GOT3 (cell line): ENCODE results near the gene ARHGAP15.

Experiments
- DNase-seq: peaks from one replicate; lab custom pipeline; 2025; ENCODE audit warnings: mixed read lengths; lab: John Stamatoyannopoulos, UW

Gene ARHGAP15

GRCh38 chr2:143262389-143262788 lies 133.2 kb downstream of the ARHGAP15 start:
- no peak for DNase-seq

GRCh38 chr2:143263066-143263625 lies 133.9 kb downstream of the ARHGAP15 start:
- DNase-seq, result no peak

GRCh38 chr2:143264851-143265250 lies 135.6 kb downstream of the ARHGAP15 start:
- DNase-seq, result no peak

- DNase-seq, result no peak
These were observed 150.5 kb downstream of the ARHGAP15 start for GRCh38 chr2:143279672-143280071.

GRCh38 chr2:143280097-143280757 lies 151.0 kb downstream of the ARHGAP15 start:
- no peak for DNase-seq

- no peak for DNase-seq
These were observed 153.5 kb downstream of the ARHGAP15 start for GRCh38 chr2:143282684-143283083.

- DNase-seq, result no peak
These were observed 155.0 kb downstream of the ARHGAP15 start for GRCh38 chr2:143284087-143284675.

- DNase-seq, result no peak
These were observed 159.8 kb downstream of the ARHGAP15 start for GRCh38 chr2:143289025-143289424.

GRCh38 chr2:143290221-143290620 lies 161.0 kb downstream of the ARHGAP15 start:
- no peak for DNase-seq

GRCh38 chr2:143294068-143294467 lies 164.8 kb downstream of the ARHGAP15 start:
- no peak for DNase-seq

GRCh38 chr2:143296089-143296488 lies 166.9 kb downstream of the ARHGAP15 start:
- no peak for DNase-seq

- DNase-seq, result no peak
These were observed 168.0 kb downstream of the ARHGAP15 start for GRCh38 chr2:143297182-143297581.

GRCh38 chr2:143300536-143300935 lies 171.3 kb downstream of the ARHGAP15 start:
- DNase-seq, result no peak

GRCh38 chr2:143311426-143311825 lies 182.2 kb downstream of the ARHGAP15 start:
- no peak for DNase-seq

GRCh38 chr2:143312441-143312840 lies 183.2 kb downstream of the ARHGAP15 start:
- no peak for DNase-seq

GRCh38 chr2:143313861-143314260 lies 184.6 kb downstream of the ARHGAP15 start:
- DNase-seq, result no peak

GRCh38 chr2:143321994-143322393 lies 192.8 kb downstream of the ARHGAP15 start:
- DNase-seq, result no peak

GRCh38 chr2:143329288-143329687 lies 200.1 kb downstream of the ARHGAP15 start:
- DNase-seq, result no peak

- no peak for DNase-seq
These were observed 204.1 kb downstream of the ARHGAP15 start for GRCh38 chr2:143333168-143333791.

- no peak for DNase-seq
These were observed 204.6 kb downstream of the ARHGAP15 start for GRCh38 chr2:143333847-143334246.

GRCh38 chr2:143334837-143335236 lies 205.6 kb downstream of the ARHGAP15 start:
- no peak for DNase-seq

- no peak for DNase-seq
These were observed 207.5 kb downstream of the ARHGAP15 start for GRCh38 chr2:143336719-143337210.

- no peak for DNase-seq
These were observed 212.3 kb downstream of the ARHGAP15 start for GRCh38 chr2:143341478-143341877.
